Lung (tissue), 12 donors: ENCODE results near the gene KDM6A. TPM values are rescaled to one million over a fixed set of nuclear protein-coding genes. Genes with fewer than 3 reads are reported as not detected.

Source experiments
- ATAC-seq: fragments of 200-7000 bp; cut with Tn5 transposase; one replicate; pipeline ENCODE4 v1.9.1; 2020; ENCODE audit warnings: moderate number of reproducible peaks; ENCODE audit not compliant: insufficient read depth, low FRiP score
- DNase-seq, 3 donors: peaks; one replicate each; pipeline ENCODE4 v3.0.0-alpha.2; 2013 to 2017
- H3K27ac ChIP-seq, 2 donors: one replicate each; pipeline ENCODE4 v1.5.1; 2013; ENCODE audit warnings: mild to moderate bottlenecking in 2 of 2, moderate library complexity in 2 of 2, control low read depth in 1 of 2, inconsistent platforms in 1 of 2, low read depth in 1 of 2, low read length in 1 of 2
- H3K27me3 ChIP-seq, 3 donors: one replicate each; pipeline ENCODE4 v1.5.1; 2013; ENCODE audit warnings: low read length in 2 of 3; ENCODE audit not compliant: control insufficient read depth in 3 of 3, insufficient read depth in 3 of 3
- H3K36me3 ChIP-seq, 4 donors: one replicate each; pipeline ENCODE4 v1.5.1; 2013; ENCODE audit warnings: low read length in 4 of 4, mild to moderate bottlenecking in 1 of 4, moderate library complexity in 1 of 4; ENCODE audit not compliant: control insufficient read depth in 4 of 4, insufficient read depth in 4 of 4
- H3K4me1 ChIP-seq, 5 donors: one replicate each; pipeline ENCODE4 v1.5.1; 2013; ENCODE audit warnings: low read length in 5 of 5, mild to moderate bottlenecking in 2 of 5, moderate library complexity in 1 of 5; ENCODE audit not compliant: control insufficient read depth in 5 of 5, insufficient read depth in 5 of 5
- H3K4me3 ChIP-seq: one replicate; pipeline ENCODE4 v1.5.1; 2013; ENCODE audit warnings: mild to moderate bottlenecking, control low read depth, moderate library complexity
- H3K9ac ChIP-seq, 2 donors: one replicate each; pipeline ENCODE4 v1.5.1; 2013; ENCODE audit warnings: low read length in 2 of 2, control low read depth in 1 of 2; ENCODE audit not compliant: insufficient read depth in 1 of 2
- H3K9me3 ChIP-seq, 4 donors: one replicate each; pipeline ENCODE4 v1.5.1; 2013; ENCODE audit warnings: low read length in 3 of 4, mild to moderate bottlenecking in 1 of 4, moderate library complexity in 1 of 4; ENCODE audit not compliant: control insufficient read depth in 4 of 4, insufficient read depth in 3 of 4
- WGBS, 2 donors: extraction: QIAGEN DNeasy Blood & Tissue Kit; methylation state at CpG; one replicate each; pipeline ENCODE4 v1.1.7; 2013; 5-methylcytosine and 5-hydroxymethylcytosine counted together
- polyA plus RNA-seq, 2 donors: library from polyadenylated mRNA; stranded (reverse); fragments of 200-250 nt; gene quantifications; one replicate each; pipeline ENCODE4 v1.2.1, GENCODE V29; 2013
- total RNA-seq, 2 donors: library from RNA; depleted of rRNA in 1 of 2; stranded (reverse); fragments of >200 nt in 1 of 2; gene quantifications; one replicate each; pipeline ENCODE4 v1.2.1, GENCODE V29; 2014 to 2021
- TF ChIP-seq, protein P1 (sequence below): IDR thresholded peaks from 2 replicates; pipeline ENCODE4 v1.5.1; 2012; ENCODE audit warnings: mild to moderate bottlenecking; ENCODE audit errors: control extremely low read depth, extremely low read depth
- donor health status: control.
- donor health status: control.
- donor health status: Bipolar disorder and iron deficiency.
- donor health status: healthy.
- donor health status: DM: yes; HTN: yes; CAD: no.

Gene KDM6A
- total and polyA plus RNA-seq, 4 donors = 7.6 to 141 (median 23.5) TPM

DNA sequence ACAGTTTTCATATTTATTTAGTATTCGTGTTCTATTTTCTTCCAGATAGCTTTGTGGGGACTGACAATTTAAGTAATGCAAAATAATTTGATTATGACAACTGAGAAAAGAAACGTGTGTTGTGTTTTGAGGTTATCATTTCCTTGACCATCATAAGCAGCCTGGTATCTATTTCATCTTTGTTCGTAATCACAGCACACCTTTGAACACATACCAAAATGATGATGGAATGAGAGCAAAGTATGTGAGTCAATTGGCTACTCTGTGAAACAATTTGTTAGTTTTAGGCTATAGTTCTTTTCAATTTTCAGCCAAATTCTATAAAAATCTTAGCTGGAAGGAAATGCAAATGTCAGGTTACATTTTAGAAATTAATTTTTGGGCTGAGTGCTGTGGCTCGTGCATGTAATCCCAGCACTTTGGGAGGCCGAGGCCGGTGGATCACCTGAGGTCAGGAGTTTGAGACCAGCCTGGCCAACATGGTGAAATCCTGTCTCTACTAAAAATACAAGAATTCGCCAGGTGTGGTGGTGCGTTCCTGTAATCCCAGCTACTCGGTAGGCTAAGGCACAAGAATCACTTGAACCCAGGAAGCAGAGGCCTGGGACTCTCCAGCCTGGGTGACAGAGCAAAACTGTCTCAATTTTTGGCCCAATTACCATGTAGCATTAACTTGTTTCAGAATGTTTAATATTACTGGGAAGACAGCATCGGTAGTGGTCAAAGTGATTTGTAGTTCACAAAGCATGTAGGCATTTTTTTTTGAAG, 30.3 kb upstream of the KDM6A start:
- H3K27ac ChIP-seq = no peak overlapping the region
- 89 to 96% methylated on average over 10 of the region's 10 CpGs for WGBS, 2 donors
- ATAC-seq = no peak
- H3K9me3 ChIP-seq = no peaks in the 10 kb centered on the region
- H3K4me3 ChIP-seq = no peak overlapping the region
- no peak overlapping the region for H3K9ac ChIP-seq
- TF ChIP-seq, protein P1, sequence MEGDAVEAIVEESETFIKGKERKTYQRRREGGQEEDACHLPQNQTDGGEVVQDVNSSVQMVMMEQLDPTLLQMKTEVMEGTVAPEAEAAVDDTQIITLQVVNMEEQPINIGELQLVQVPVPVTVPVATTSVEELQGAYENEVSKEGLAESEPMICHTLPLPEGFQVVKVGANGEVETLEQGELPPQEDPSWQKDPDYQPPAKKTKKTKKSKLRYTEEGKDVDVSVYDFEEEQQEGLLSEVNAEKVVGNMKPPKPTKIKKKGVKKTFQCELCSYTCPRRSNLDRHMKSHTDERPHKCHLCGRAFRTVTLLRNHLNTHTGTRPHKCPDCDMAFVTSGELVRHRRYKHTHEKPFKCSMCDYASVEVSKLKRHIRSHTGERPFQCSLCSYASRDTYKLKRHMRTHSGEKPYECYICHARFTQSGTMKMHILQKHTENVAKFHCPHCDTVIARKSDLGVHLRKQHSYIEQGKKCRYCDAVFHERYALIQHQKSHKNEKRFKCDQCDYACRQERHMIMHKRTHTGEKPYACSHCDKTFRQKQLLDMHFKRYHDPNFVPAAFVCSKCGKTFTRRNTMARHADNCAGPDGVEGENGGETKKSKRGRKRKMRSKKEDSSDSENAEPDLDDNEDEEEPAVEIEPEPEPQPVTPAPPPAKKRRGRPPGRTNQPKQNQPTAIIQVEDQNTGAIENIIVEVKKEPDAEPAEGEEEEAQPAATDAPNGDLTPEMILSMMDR = no peak
- H3K27me3 ChIP-seq = peaks cover 0 to 15% (median 3%) of the 10 kb centered on the region in 3 donors
- no peaks in the 10 kb centered on the region for H3K36me3 ChIP-seq
- DNase-seq = no peak
- no peaks in the 10 kb centered on the region for H3K4me1 ChIP-seq

GRCh38 chrX:44843318-44843702, 29.7 kb upstream of the KDM6A start:
- Histone ChIP-seq H3K27ac (no peak overlapping the region), H3K27me3 (peaks cover 0 to 18% (median 3%) of the 10 kb centered on the region in 3 donors), H3K4me1 (no peaks in the 10 kb centered on the region), H3K9ac (no peak overlapping the region), H3K9me3 (no peaks in the 10 kb centered on the region), H3K36me3 (no peaks in the 10 kb centered on the region), H3K4me3 (no peak overlapping the region)
- WGBS, 2 donors = 85 to 95% methylated on average over 2 of the region's 2 CpGs
- DNase-seq = peak in 2 of 3 donors; percentile 20 to 42
- TF ChIP-seq, protein P1 = no peak
- no peak for ATAC-seq

DNA sequence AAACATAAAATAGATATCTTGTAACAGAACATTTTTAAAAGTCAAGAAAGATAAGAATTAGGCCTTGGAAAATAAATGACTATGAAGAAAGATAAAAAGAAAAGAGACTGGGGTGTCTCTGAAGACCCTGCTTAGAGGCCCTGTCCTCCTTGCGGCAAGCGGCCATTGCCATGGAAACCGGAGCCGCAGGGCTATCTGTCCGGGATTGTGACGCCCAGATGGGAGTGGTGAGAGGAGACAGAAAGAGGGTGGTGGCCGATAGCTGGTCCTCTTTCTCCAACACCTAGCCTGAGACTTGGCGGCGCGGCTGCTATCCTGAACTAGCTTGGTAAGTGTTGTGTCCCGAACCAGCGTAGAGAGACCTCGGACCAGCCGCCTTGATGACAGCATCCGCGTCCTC, 29.2 kb upstream of the KDM6A start, which contains the start of gene DUSP21:
TSS of gene DUSP21 (plus strand) at position 269 of the 400 bp plus-strand sequence. CDS start at position 381, 112 bp downstream.
- Histone ChIP-seq H3K27me3 (peaks cover 0 to 18% (median 3%) of the 10 kb centered on the region in 3 donors), H3K36me3 (no peaks in the 10 kb centered on the region), H3K9me3 (no peaks in the 10 kb centered on the region), H3K4me1 (no peaks in the 10 kb centered on the region), H3K27ac (no peak within 1 kb of the TSS), H3K9ac (no peak within 1 kb of the TSS), H3K4me3 (no peak within 1 kb of the TSS)
- ATAC-seq (no peak), DNase-seq (peak in 2 of 3 donors; percentile 5 to 23)
- WGBS, 2 donors = 82 to 94% methylated on average over 13 to 16 of the region's 16 CpGs
- TF ChIP-seq, protein P1 = no peak
